HG02943 (cell line): ENCODE results near the gene S1PR2.
"Not testable (repeated sequence)": the region's sequence is repeated elsewhere in the genome, so short reads cannot be mapped to it uniquely, and the experiment has no call there.

ENCODE experiments used
- ATAC-seq: cut with Tn5 transposase; IDR thresholded peaks from one replicate; pipeline ENCODE4 v1.9.1; 2021; ENCODE audit warnings: mild to moderate bottlenecking, low read depth, moderate library complexity; ENCODE audit not compliant: unreplicated experiment

S1PR2 gene

DNA sequence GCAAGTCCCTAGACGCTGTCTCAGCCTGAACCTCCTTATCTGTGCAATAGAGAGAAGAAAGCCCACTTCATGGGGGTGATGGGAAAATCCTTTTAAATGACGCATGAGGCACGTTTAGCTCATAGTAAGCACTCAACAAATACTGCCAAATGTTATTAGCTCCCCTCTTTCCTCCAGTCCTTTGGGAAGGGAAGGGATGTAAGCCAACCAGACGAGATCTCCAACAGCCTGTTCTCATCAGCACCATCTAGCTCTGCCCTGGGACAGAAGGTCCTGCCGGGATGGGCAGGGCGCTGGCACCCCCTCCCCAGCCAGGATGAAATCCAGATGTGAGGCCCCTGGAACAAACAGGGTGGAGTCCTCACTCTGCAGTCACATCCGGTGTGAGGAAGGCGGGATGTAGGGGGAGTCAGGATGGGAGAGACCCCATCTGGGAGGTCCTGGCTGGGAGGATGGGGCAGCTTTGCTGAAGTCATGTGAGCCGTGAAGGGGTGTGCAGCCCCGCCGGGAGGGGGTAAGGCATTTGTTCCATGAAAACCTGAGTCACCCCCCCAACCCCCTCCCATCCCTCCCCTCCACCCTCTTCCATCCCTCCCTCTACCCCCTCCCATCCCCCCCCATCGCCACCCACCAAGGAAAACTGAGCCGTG, 4.6 kb downstream of the S1PR2 start:
- no peak for ATAC-seq

- no peak for ATAC-seq
These were observed 5.1 kb downstream of the S1PR2 start for GRCh38 chr19:10226021-10226375.

DNA sequence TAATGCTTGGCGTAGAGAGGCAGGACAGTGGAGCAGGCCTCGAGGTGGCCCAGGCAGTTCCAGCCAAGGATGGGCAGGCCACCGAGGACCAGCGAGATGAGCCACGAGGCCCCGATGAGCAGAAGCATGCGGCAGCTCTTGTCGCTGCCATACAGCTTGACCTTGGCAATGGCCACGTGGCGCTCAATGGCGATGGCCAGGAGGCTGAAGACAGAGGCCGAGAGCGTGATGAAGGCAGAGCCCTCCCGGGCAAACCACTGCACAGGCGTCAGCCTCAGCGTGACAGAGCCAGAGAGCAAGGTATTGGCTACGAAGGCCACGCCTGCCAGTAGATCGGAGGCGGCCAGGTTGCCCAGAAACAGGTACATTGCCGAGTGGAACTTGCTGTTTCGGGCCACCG, 6.8 kb downstream of the S1PR2 start:
- ATAC-seq, result no peak

- ATAC-seq, result no peak
These were observed 7.5 kb downstream of the S1PR2 start for GRCh38 chr19:10223488-10224213.

DNA sequence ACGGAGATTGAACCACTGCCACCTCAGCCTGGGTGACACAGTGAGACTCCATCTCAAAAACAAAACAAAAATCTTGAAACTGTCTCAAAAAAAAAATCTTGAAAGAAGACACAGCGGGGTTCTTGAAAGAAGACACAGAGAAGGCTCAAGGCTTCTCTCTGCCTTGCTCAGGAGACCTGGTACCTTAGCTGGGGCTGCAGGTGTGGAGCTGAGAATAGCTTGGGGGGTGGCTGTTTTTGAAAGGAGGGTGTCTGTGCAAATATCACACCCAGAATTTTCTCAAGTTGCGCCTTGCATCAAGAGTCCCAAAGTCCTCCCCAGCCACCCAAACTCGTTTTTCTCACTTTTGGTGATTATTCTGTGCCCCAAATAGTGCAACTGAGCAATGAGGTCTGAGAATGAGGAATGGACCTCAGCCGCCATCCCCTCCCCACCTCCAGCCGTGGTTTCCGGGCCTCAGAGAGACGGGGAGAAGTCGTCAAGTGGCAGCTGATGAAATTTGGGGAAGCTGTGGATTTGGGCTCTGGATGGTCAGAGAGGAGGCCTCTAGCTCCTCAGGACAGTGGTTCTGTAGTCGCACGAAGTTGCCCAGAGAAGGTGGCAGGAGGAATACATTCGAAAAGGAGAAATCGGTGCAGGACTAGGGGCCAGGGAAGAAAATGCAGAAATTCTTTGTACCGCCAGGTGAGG, 8.8 kb downstream of the S1PR2 start:
- ATAC-seq, result no peak

DNA sequence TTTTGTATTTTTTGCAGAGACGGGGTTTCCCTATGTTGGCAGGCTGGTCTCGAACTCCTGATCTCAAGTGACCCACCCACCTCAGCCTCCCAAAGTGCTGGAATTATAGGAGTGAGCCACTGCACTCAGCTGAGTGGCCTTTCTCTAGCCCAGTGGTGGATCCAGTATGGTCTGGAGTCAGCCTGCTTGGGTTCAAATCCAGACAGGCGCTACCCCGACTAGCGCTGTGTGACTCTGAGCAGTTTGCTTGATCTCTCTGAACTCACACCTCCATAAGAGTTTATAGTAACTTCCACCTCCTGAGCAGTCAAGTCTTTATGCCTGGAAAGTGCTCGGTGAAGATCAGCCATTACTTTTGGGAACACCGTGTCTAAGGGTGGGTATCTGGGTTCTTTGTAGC, 10.4 kb downstream of the S1PR2 start:
- no peak for ATAC-seq

GRCh38 chr19:10219678-10220077, 11.5 kb downstream of the S1PR2 start:
- ATAC-seq, result no peak

- no peak for ATAC-seq
These were observed 14.0 kb downstream of the S1PR2 start for GRCh38 chr19:10217085-10217484.

- ATAC-seq, result no peak
These were observed 16.3 kb downstream of the S1PR2 start for GRCh38 chr19:10214784-10215183.

DNA sequence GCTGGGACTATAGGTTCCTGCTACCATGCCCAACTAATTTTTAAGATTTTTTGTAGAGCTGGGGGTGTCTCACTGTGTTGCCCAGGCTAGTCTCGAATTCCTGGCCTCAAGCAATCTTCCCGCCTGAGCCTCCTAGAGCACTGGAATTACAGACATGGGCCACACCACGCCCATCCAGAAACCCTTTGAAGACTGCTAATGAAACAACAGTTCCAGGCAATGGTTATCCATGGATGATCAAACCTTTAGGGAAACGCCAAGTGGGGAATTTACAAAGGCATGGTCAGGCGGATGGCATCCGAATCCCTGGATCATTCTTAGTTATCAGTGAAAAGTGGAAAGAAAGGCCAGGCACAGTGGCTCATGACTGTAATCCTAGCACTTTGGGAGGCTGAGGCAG, 19.4 kb downstream of the S1PR2 start:
- ATAC-seq, result no peak

DNA sequence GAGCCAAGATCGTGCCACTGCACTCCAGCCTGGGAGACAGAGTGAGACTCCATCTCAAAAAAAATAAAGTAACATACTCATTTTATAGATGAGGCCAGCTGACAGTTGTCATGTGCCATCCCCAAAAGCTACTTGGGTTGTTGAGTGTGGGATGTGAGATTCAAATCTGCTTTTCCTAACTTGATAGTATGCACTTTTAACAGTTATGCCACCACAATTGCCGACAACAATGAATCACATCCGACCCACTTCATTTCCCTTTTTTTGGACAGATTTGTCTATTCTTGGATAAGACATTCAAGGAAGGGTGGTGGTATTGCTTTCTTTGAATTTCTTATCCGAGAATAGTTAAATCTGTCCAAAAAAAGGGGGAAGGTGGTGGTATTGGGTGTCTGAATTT, 20.1 kb downstream of the S1PR2 start:
- ATAC-seq, result no peak

- no peak for ATAC-seq
These were observed 21.8 kb downstream of the S1PR2 start for GRCh38 chr19:10209315-10209714.

GRCh38 chr19:10207026-10207425, 24.1 kb downstream of the S1PR2 start:
- ATAC-seq, result no peak

- no peak for ATAC-seq
These were observed 24.8 kb downstream of the S1PR2 start for GRCh38 chr19:10206226-10206885.

- no peak for ATAC-seq
These were observed 25.5 kb downstream of the S1PR2 start for GRCh38 chr19:10205636-10206035.

- ATAC-seq, result no peak
These were observed 27.4 kb downstream of the S1PR2 start for GRCh38 chr19:10203686-10204085.

DNA sequence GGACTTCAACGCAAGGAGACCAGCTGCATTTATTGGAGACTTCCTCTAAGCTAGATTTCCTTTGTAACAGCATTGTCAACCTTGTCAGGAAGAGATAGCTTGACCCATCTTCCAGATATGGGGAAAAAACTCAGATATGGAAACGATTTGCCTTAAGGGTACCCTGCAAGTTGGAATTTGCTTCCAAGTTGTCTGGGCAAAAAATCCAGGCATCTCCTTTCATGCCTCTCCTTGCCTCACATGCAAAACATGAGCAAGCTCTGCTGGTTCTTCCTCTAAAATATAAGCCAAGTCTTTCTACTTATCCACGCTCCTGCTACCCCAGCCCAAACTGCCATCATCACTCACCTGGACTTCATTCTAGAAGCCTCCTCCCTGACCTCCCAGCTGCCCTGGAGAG, 30.0 kb downstream of the S1PR2 start:
- ATAC-seq, result no peak

- ATAC-seq, result not testable (repeated sequence)
These were observed 31.0 kb downstream of the S1PR2 start for GRCh38 chr19:10200101-10200500.

DNA sequence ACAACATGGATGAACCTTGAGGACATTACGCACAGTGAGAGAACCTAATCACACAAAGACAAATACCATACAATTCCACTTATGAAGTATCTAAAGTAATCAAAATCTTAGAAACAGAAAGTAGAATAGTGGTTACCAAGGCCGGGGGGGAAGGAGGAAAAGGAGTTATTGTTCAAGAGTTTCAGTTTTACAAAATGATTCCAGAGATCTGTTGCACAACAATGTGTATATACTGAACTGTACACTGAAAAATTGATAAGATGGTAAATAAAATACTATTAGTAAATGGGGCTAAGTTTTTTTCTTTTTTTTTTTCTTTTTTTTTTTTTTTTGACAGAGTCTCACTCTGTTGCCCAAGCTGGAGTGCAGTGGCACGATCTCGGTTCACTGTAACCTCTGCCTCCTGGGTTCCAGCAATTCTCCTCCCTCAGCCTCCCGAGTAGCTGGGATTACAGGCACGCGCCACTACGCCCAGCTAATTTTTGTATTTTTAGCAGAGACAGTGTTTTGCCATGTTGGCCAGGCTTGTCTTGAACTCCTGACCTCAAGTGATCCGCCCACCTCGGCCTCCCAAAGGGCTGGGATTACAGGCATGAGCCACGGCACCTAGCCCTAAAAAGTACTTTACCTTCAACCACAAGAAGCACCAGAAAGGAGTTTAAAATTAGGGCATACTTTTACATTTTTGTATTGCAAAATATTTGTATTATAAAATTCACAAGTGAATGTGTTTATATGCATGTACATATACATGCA, 32.1 kb downstream of the S1PR2 start:
- ATAC-seq, result not testable (repeated sequence)

DNA sequence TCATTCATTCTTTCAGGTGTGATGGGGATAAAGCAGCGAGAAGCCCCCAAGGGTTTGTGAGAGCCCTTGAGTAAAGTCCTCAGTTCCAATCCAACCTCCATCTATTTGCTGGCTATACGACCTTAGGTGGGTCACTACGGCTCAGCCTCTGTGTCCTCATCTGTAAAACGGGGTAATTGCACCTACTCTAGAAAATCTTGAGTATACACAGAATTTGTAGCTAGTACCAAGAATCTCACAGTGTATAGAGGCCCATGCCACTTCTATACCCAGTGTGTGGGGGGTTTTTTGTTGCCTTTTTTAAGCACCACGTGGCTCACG, 36.0 kb downstream of the S1PR2 start:
- no peak for ATAC-seq
